Activated naive CD4-positive, alpha-beta T cell treated with anti-CD3 and anti-CD28 coated beads, Interleukin-2, amount 10 ng/mL, durations not matched to agents 7 days and 5 days (primary cell): ENCODE measurements around the gene UNC13A.
"Not testable (repeated sequence)": the region's sequence is repeated elsewhere in the genome, so short reads cannot be mapped to it uniquely, and the experiment has no call there.

Source experiments
- CTCF ChIA-PET: fragments of 350-600 bp; sonication (Branson Sonifier 250); formaldehyde crosslinking; loops from one replicate; lab custom pipeline; 2021; ENCODE audit warnings: antibody characterized with exemption; lab: Charles Lee
- DNase-seq: peaks from one replicate; pipeline ENCODE4 v3.0.0-alpha.2; 2020
- H3K27ac Mint-ChIP-seq: one replicate; pipeline ENCODE4 v1.8.0; 2021; ENCODE audit warnings: mild to moderate bottlenecking, moderate library complexity, mixed read lengths
- H3K27me3 Mint-ChIP-seq: one replicate; pipeline ENCODE4 v1.8.0; 2021; ENCODE audit warnings: mild to moderate bottlenecking, mixed read lengths
- H3K36me3 Mint-ChIP-seq: one replicate; pipeline ENCODE4 v1.8.0; 2021; ENCODE audit warnings: mixed read lengths
- H3K4me1 Mint-ChIP-seq: one replicate; pipeline ENCODE4 v1.8.0; 2021; ENCODE audit warnings: mixed read lengths
- H3K4me3 Mint-ChIP-seq: one replicate; pipeline ENCODE4 v1.8.0; 2021; ENCODE audit warnings: mild to moderate bottlenecking, moderate library complexity, mixed read lengths
- H3K9me3 Mint-ChIP-seq: one replicate; pipeline ENCODE4 v1.8.0; 2021; ENCODE audit warnings: mixed read lengths

Gene UNC13A

GRCh38 chr19:17579661-17580244, 108.4 kb downstream of the UNC13A start:
- no peaks in the 10 kb centered on the region for H3K27me3 Mint-ChIP-seq
- H3K9me3 Mint-ChIP-seq: no peaks in the 10 kb centered on the region
- H3K4me3 Mint-ChIP-seq: no peak overlapping the region
- DNase-seq: peak; percentile 34
- peaks cover 44% of the 10 kb centered on the region for H3K36me3 Mint-ChIP-seq
- CTCF ChIA-PET: no interaction called here
- peaks cover 7% of the 10 kb centered on the region for H3K4me1 Mint-ChIP-seq
- H3K27ac Mint-ChIP-seq: peak overlapping the region; percentile 62

GRCh38 chr19:17577457-17578097, 110.6 kb downstream of the UNC13A start:
- Mint-ChIP-seq H3K36me3 (peaks cover 52% of the 10 kb centered on the region), H3K27ac (no peak overlapping the region), H3K4me1 (peaks cover 7% of the 10 kb centered on the region), H3K27me3 (no peaks in the 10 kb centered on the region), H3K4me3 (no peak overlapping the region), H3K9me3 (no peaks in the 10 kb centered on the region)
- CTCF ChIA-PET: no interaction called here
- DNase-seq: no peak

- DNase-seq: peak; percentile 30
- H3K9me3 Mint-ChIP-seq: no peaks in the 10 kb centered on the region
- peaks cover 7% of the 10 kb centered on the region for H3K4me1 Mint-ChIP-seq
- CTCF ChIA-PET: interaction anchor here (1.5 to 4.7 kb wide), 2 partner anchors 45 to 82 kb away, joined by 3 to 48 read pairs; no protein-coding TSS in a partner anchor
- peaks cover 51% of the 10 kb centered on the region for H3K36me3 Mint-ChIP-seq
- H3K4me3 Mint-ChIP-seq: no peak overlapping the region
- H3K27me3 Mint-ChIP-seq: no peaks in the 10 kb centered on the region
- no peak overlapping the region for H3K27ac Mint-ChIP-seq
Observed at GRCh38 chr19:17576758-17577456, 111.2 kb downstream of the UNC13A start.

- no peak for DNase-seq
- Mint-ChIP-seq H3K36me3 (peaks cover 47% of the 10 kb centered on the region), H3K4me3 (no peak overlapping the region), H3K9me3 (no peaks in the 10 kb centered on the region), H3K27ac (no peak overlapping the region), H3K4me1 (peaks cover 7% of the 10 kb centered on the region), H3K27me3 (no peaks in the 10 kb centered on the region)
- CTCF ChIA-PET: interaction anchor here (0.6 to 4.7 kb wide), 4 partner anchors 46 to 110 kb away, joined by 3 to 48 read pairs (median 3); no protein-coding TSS in a partner anchor
Observed at GRCh38 chr19:17575871-17576757, 112.0 kb downstream of the UNC13A start.

GRCh38 chr19:17572638-17573037, 115.5 kb downstream of the UNC13A start:
- no peak for DNase-seq
- H3K27me3 Mint-ChIP-seq: no peaks in the 10 kb centered on the region
- H3K4me1 Mint-ChIP-seq: no peaks in the 10 kb centered on the region
- no peaks in the 10 kb centered on the region for H3K9me3 Mint-ChIP-seq
- no peak overlapping the region for H3K4me3 Mint-ChIP-seq
- peaks cover 39% of the 10 kb centered on the region for H3K36me3 Mint-ChIP-seq
- CTCF ChIA-PET: interaction anchor here (0.9 to 4.7 kb wide), 9 partner anchors 10 to 211 kb away, joined by 3 to 48 read pairs (median 5); partner anchors contain the start of gene PGLS
- H3K27ac Mint-ChIP-seq: no peak overlapping the region

- Mint-ChIP-seq H3K4me3 (no peak overlapping the region), H3K27me3 (no peaks in the 10 kb centered on the region), H3K4me1 (no peaks in the 10 kb centered on the region), H3K9me3 (no peaks in the 10 kb centered on the region), H3K36me3 (peaks cover 33% of the 10 kb centered on the region), H3K27ac (no peak overlapping the region)
- CTCF ChIA-PET: no interaction called here
- no peak for DNase-seq
Observed at GRCh38 chr19:17570791-17571190, 117.4 kb downstream of the UNC13A start.

- CTCF ChIA-PET, DNase-seq, H3K27me3 Mint-ChIP-seq, H3K9me3 Mint-ChIP-seq, H3K4me3 Mint-ChIP-seq, H3K27ac Mint-ChIP-seq, H3K4me1 Mint-ChIP-seq: not testable (repeated sequence)
- H3K36me3 Mint-ChIP-seq: peaks cover 32% of the 10 kb centered on the region
Observed at GRCh38 chr19:17570291-17570690, 117.9 kb downstream of the UNC13A start.

GRCh38 chr19:17567940-17568339, 120.2 kb downstream of the UNC13A start:
- no peak overlapping the region for H3K4me3 Mint-ChIP-seq
- no peaks in the 10 kb centered on the region for H3K9me3 Mint-ChIP-seq
- H3K36me3 Mint-ChIP-seq: peaks cover 32% of the 10 kb centered on the region
- CTCF ChIA-PET: interaction anchor here (1.8 kb wide), 1 partner anchor 72 kb away, joined by 4 read pairs; no protein-coding TSS in a partner anchor
- H3K4me1 Mint-ChIP-seq: no peaks in the 10 kb centered on the region
- no peak overlapping the region for H3K27ac Mint-ChIP-seq
- H3K27me3 Mint-ChIP-seq: no peaks in the 10 kb centered on the region
- no peak for DNase-seq

- Mint-ChIP-seq H3K9me3 (no peaks in the 10 kb centered on the region), H3K27ac (no peak overlapping the region), H3K36me3 (peaks cover 30% of the 10 kb centered on the region), H3K4me3 (no peak overlapping the region), H3K4me1 (peaks cover 5% of the 10 kb centered on the region), H3K27me3 (no peaks in the 10 kb centered on the region)
- CTCF ChIA-PET: no interaction called here
- DNase-seq: no peak
Observed at GRCh38 chr19:17565611-17566010, 122.5 kb downstream of the UNC13A start.

GRCh38 chr19:17564781-17565180, 123.4 kb downstream of the UNC13A start:
- CTCF ChIA-PET: no interaction called here
- DNase-seq: no peak
- H3K36me3 Mint-ChIP-seq: peaks cover 35% of the 10 kb centered on the region
- H3K4me3 Mint-ChIP-seq: no peak overlapping the region
- no peaks in the 10 kb centered on the region for H3K9me3 Mint-ChIP-seq
- no peak overlapping the region for H3K27ac Mint-ChIP-seq
- peaks cover 5% of the 10 kb centered on the region for H3K4me1 Mint-ChIP-seq
- H3K27me3 Mint-ChIP-seq: no peaks in the 10 kb centered on the region

GRCh38 chr19:17562561-17562960, 125.6 kb downstream of the UNC13A start:
- Mint-ChIP-seq H3K4me3 (no peak overlapping the region), H3K27ac (no peak overlapping the region), H3K36me3 (peaks cover 29% of the 10 kb centered on the region), H3K4me1 (peaks cover 6% of the 10 kb centered on the region), H3K27me3 (no peaks in the 10 kb centered on the region), H3K9me3 (no peaks in the 10 kb centered on the region)
- CTCF ChIA-PET: interaction anchor here (0.9 to 1.1 kb wide), 2 partner anchors 11 to 66 kb away, joined by 3 to 7 read pairs; no protein-coding TSS in a partner anchor
- no peak for DNase-seq

- peaks cover 28% of the 10 kb centered on the region for H3K36me3 Mint-ChIP-seq
- H3K27me3 Mint-ChIP-seq: no peaks in the 10 kb centered on the region
- DNase-seq: no peak
- H3K4me3 Mint-ChIP-seq: no peak overlapping the region
- no peaks in the 10 kb centered on the region for H3K9me3 Mint-ChIP-seq
- CTCF ChIA-PET: interaction anchor here (1.1 kb wide), 1 partner anchor 11 kb away, joined by 7 read pairs; no protein-coding TSS in a partner anchor
- peak overlapping the region; percentile 42 for H3K27ac Mint-ChIP-seq
- H3K4me1 Mint-ChIP-seq: peaks cover 10% of the 10 kb centered on the region
Observed at GRCh38 chr19:17562097-17562496, 126.1 kb downstream of the UNC13A start.

- peaks cover 20% of the 10 kb centered on the region for H3K4me1 Mint-ChIP-seq
- CTCF ChIA-PET: interaction anchor here (0.6 to 2.5 kb wide), 3 partner anchors 13 to 65 kb away, joined by 3 to 13 read pairs (median 5); no protein-coding TSS in a partner anchor
- no peaks in the 10 kb centered on the region for H3K9me3 Mint-ChIP-seq
- no peaks in the 10 kb centered on the region for H3K27me3 Mint-ChIP-seq
- no peak overlapping the region for H3K27ac Mint-ChIP-seq
- DNase-seq: no peak
- no peak overlapping the region for H3K4me3 Mint-ChIP-seq
- H3K36me3 Mint-ChIP-seq: peaks cover 28% of the 10 kb centered on the region
Observed at GRCh38 chr19:17560205-17560595, 128.0 kb downstream of the UNC13A start.
